Measurements from ENCODE around the gene LRRC8D. TPM values are rescaled to one million over a fixed set of nuclear protein-coding genes. Genes with fewer than 3 reads are reported as not detected.

LRRC8D gene
- total and polyA plus RNA-seq, 2 donors from 2014 or later: 16.3 to 36.6 TPM

GRCh38 chr1:89822999-89823628 is 2.3 kb downstream of the LRRC8D start:
- intact Hi-C loops (cut with DNase I): no loop called here
- DNase-seq: no peak
- Histone ChIP-seq H3K36me3 (ENCODE audit: control insufficient read depth in 2 of 3, insufficient read depth in 3 of 3, low read length in 3 of 3) (no peaks in the 10 kb centered on the region), H3K9ac (ENCODE audit: low read length in 3 of 3) (peak overlapping the region in 1 of 3 donors; percentile 23), H3K27ac (ENCODE audit: low read depth in 2 of 2, low read length in 2 of 2) (peak overlapping the region in 1 of 2 donors; percentile 2), H3K4me3 (ENCODE audit: low read length in 3 of 3) (peak overlapping the region in 2 of 3 donors; percentile 71 to 78), H3K9me3 (ENCODE audit: control insufficient read depth in 2 of 3, insufficient read depth in 1 of 3, low read length in 3 of 3) (no peaks in the 10 kb centered on the region), H3K4me1 (ENCODE audit: control insufficient read depth in 2 of 3, insufficient read depth in 2 of 3, low read depth in 1 of 3, low read length in 3 of 3) (peaks cover 0 to 7% (median 5%) of the 10 kb centered on the region in 3 donors), H3K27me3 (ENCODE audit: control insufficient read depth, insufficient read depth, low read length) (no peaks in the 10 kb centered on the region)
- no peak for FAIRE-seq
- TF ChIP-seq CTCF (IDR thresholded peaks at IDR 0.05; ENCODE audit: borderline replicate concordance, extremely low read depth, insufficient read depth): no peak

- no peaks in the 10 kb centered on the region for H3K27me3 ChIP-seq (ENCODE audit: control insufficient read depth, insufficient read depth, low read length)
- TF ChIP-seq CTCF (IDR thresholded peaks at IDR 0.05; ENCODE audit: borderline replicate concordance, extremely low read depth, insufficient read depth): no peak
- H3K27ac ChIP-seq (ENCODE audit: low read depth in 2 of 2, low read length in 2 of 2): peak overlapping the region in 1 of 2 donors; percentile 2
- peaks cover 0 to 7% (median 5%) of the 10 kb centered on the region in 3 donors for H3K4me1 ChIP-seq (ENCODE audit: control insufficient read depth in 2 of 3, insufficient read depth in 2 of 3, low read depth in 1 of 3, low read length in 3 of 3)
- H3K36me3 ChIP-seq (ENCODE audit: control insufficient read depth in 2 of 3, insufficient read depth in 3 of 3, low read length in 3 of 3): no peaks in the 10 kb centered on the region
- H3K9me3 ChIP-seq (ENCODE audit: control insufficient read depth in 2 of 3, insufficient read depth in 1 of 3, low read length in 3 of 3): no peaks in the 10 kb centered on the region
- H3K9ac ChIP-seq (ENCODE audit: low read length in 3 of 3): no peak overlapping the region
- intact Hi-C loops (cut with DNase I): no loop called here
- peak overlapping the region; percentile 13 to 78 (median 54) for H3K4me3 ChIP-seq (ENCODE audit: low read length in 3 of 3)
- peak in 1 of 5 donors; percentile 41 for DNase-seq
- no peak for FAIRE-seq
Measured at GRCh38 chr1:89823679-89824292, 3.0 kb downstream of the LRRC8D start.

- Histone ChIP-seq H3K4me3 (ENCODE audit: low read length in 3 of 3) (no peak overlapping the region), H3K9ac (ENCODE audit: low read length in 3 of 3) (no peak overlapping the region), H3K27me3 (ENCODE audit: control insufficient read depth, insufficient read depth, low read length) (no peaks in the 10 kb centered on the region), H3K27ac (ENCODE audit: low read depth in 2 of 2, low read length in 2 of 2) (no peak overlapping the region), H3K4me1 (ENCODE audit: control insufficient read depth in 2 of 3, insufficient read depth in 2 of 3, low read depth in 1 of 3, low read length in 3 of 3) (peaks cover 0 to 7% (median 5%) of the 10 kb centered on the region in 3 donors), H3K9me3 (ENCODE audit: control insufficient read depth in 2 of 3, insufficient read depth in 1 of 3, low read length in 3 of 3) (no peaks in the 10 kb centered on the region), H3K36me3 (ENCODE audit: control insufficient read depth in 2 of 3, insufficient read depth in 3 of 3, low read length in 3 of 3) (no peaks in the 10 kb centered on the region)
- DNase-seq: no peak
- FAIRE-seq: no peak
- TF ChIP-seq CTCF (IDR thresholded peaks at IDR 0.05; ENCODE audit: borderline replicate concordance, extremely low read depth, insufficient read depth): no peak
- intact Hi-C loops (cut with DNase I): no loop called here
Measured at GRCh38 chr1:89826594-89826993, 5.8 kb downstream of the LRRC8D start.

All from kidney (tissue), 14 donors.